HepG2 (cell line): ENCODE data around the gene TROAP. TPM values are rescaled to one million over a fixed set of nuclear protein-coding genes. Genes with fewer than 3 reads are reported as not detected.
A peak's percentile ranks its signal among the peaks of the same experiment; 100 is the strongest.

Experiments used
- CSRNP1 ChIP-seq: sonication (generic); formaldehyde crosslinking; IDR thresholded peaks from 2 replicates; pipeline ENCODE4 v1.8.1; 2023; ENCODE audit warnings: mild to moderate bottlenecking, missing genetic modification reagents
- ESRRA ChIP-seq: sonication (generic); formaldehyde crosslinking; IDR thresholded peaks from 2 replicates; pipeline ENCODE4 v1.5.1; 2020; ENCODE audit warnings: mild to moderate bottlenecking, low read depth, missing genetic modification reagents
- RXRA ChIP-seq: sonication (generic); formaldehyde crosslinking; IDR thresholded peaks from 2 replicates; pipeline ENCODE4 v1.5.1; 2020; ENCODE audit warnings: missing genetic modification reagents
- SMAD1 ChIP-seq: sonication (generic); formaldehyde crosslinking; IDR thresholded peaks from 2 replicates; pipeline ENCODE4 v1.4.0; 2020; ENCODE audit warnings: missing genetic modification reagents, low read depth, mild to moderate bottlenecking, borderline replicate concordance
- SNAPC4 ChIP-seq: sonication (generic); formaldehyde crosslinking; IDR thresholded peaks from 2 replicates; pipeline ENCODE4 v1.4.0; 2020; ENCODE audit warnings: mild to moderate bottlenecking, missing genetic modification reagents
- ZBTB43 ChIP-seq: sonication (generic); formaldehyde crosslinking; conservative IDR thresholded peaks from 2 replicates; pipeline ENCODE4 v1.4.0; 2020; ENCODE audit warnings: missing genetic modification reagents
- ZNF281 ChIP-seq: sonication (generic); formaldehyde crosslinking; IDR thresholded peaks from 2 replicates; pipeline ENCODE4 v1.4.0; 2020; ENCODE audit warnings: missing genetic modification reagents, borderline replicate concordance
- ZNF317 ChIP-seq: sonication (generic); formaldehyde crosslinking; IDR thresholded peaks from 2 replicates; pipeline ENCODE4 v1.5.0; 2020; ENCODE audit warnings: mild to moderate bottlenecking, missing genetic modification reagents
- ZNF335 ChIP-seq: sonication (generic); formaldehyde crosslinking; IDR thresholded peaks from 2 replicates; pipeline ENCODE4 v1.4.0; 2020; ENCODE audit warnings: missing genetic modification reagents
- ZNF34 ChIP-seq: sonication (generic); formaldehyde crosslinking; IDR thresholded peaks from 2 replicates; pipeline ENCODE4 v1.4.0; 2020; ENCODE audit warnings: mild to moderate bottlenecking, missing genetic modification reagents, borderline replicate concordance
- ZNF430 ChIP-seq: sonication (generic); formaldehyde crosslinking; IDR thresholded peaks from 2 replicates; pipeline ENCODE4 v1.9.0; 2021; ENCODE audit warnings: mild to moderate bottlenecking, missing genetic modification reagents
- ZNF546 ChIP-seq: sonication (generic); formaldehyde crosslinking; conservative IDR thresholded peaks from 2 replicates; pipeline ENCODE4 v1.8.1; 2023; ENCODE audit warnings: mild to moderate bottlenecking, missing genetic modification reagents
- ZNF567 ChIP-seq: sonication (generic); formaldehyde crosslinking; IDR thresholded peaks from 2 replicates; pipeline ENCODE4 v1.8.1; 2023; ENCODE audit warnings: mild to moderate bottlenecking, missing genetic modification reagents, borderline replicate concordance
- ZNF598 ChIP-seq: sonication (generic); formaldehyde crosslinking; IDR thresholded peaks from 2 replicates; pipeline ENCODE4 v1.5.1; 2020; ENCODE audit warnings: mild to moderate bottlenecking, missing genetic modification reagents, borderline replicate concordance
- ZNF839 ChIP-seq: sonication (generic); formaldehyde crosslinking; IDR thresholded peaks from 2 replicates; pipeline ENCODE4 v1.4.0; 2020; ENCODE audit warnings: missing genetic modification reagents, mild to moderate bottlenecking, borderline replicate concordance
- ZNF891 ChIP-seq: sonication (generic); formaldehyde crosslinking; IDR thresholded peaks from 2 replicates; pipeline ENCODE4 v1.5.0; 2020; ENCODE audit warnings: mild to moderate bottlenecking, missing genetic modification reagents
- ZZZ3 ChIP-seq: sonication (generic); formaldehyde crosslinking; IDR thresholded peaks from 2 replicates; pipeline ENCODE4 v1.4.0; 2020; ENCODE audit warnings: missing genetic modification reagents, mild to moderate bottlenecking, borderline replicate concordance
- polyA plus RNA-seq, 8 experiments: library from polyadenylated mRNA; depleted of rRNA in 3 of 8; stranded (reverse) in 7 of 8; unstranded in 1 of 8; fragments of >200 nt; fragmentation: Illumina TruSeq in 4 of 8; extraction: Trizol in 4 of 8; gene quantifications; 2 replicates each; pipeline versions ENCODE4 v1.2.1 to v1.2.3, GENCODE V29; 2011 to 2016; ENCODE audit warnings: low read depth in 4 of 8, missing spikeins in 1 of 8, mixed read lengths in 1 of 8; ENCODE audit not compliant: insufficient read depth in 1 of 8
- total RNA-seq, 5 experiments: library from RNA; depleted of rRNA; stranded (reverse); fragments of >200 nt; fragmentation: Illumina TruSeq; extraction: Trizol; gene quantifications; 2 replicates each; pipeline ENCODE4 v1.2.3, GENCODE V29; 2016; ENCODE audit warnings: low read depth in 1 of 5

The TROAP gene
- total and polyA plus RNA-seq, 2 of the 13 experiments (the other 11 are each of a cell fraction or from before 2014, with no cell fraction given): 22.5 to 30.9 TPM

GRCh38 chr12:49366096-49366651, 43.1 kb downstream of the TROAP start (continued):
- TF ChIP-seq ZNF281 (CRISPR knock-in tag) (no peak), SNAPC4 (CRISPR knock-in tag) (no peak), ZZZ3 (CRISPR knock-in tag) (no peak), ZNF839 (CRISPR knock-in tag) (no peak), ZNF430 (CRISPR knock-in tag) (peak; percentile 55; the same call in 1 of the 2 replicates), ZNF34 (CRISPR knock-in tag) (no peak), ZNF891 (CRISPR knock-in tag) (no peak), RXRA (CRISPR knock-in tag) (peak; percentile 14; the same call in 1 of the 2 replicates), ZNF546 (CRISPR knock-in tag) (0 out of 2 replicates have a peak, but pooled peaks have one; percentile 20), ESRRA (no peak), SMAD1 (CRISPR knock-in tag) (no peak), ZBTB43 (CRISPR knock-in tag) (no peak), ZNF567 (no peak), ZNF335 (CRISPR knock-in tag) (no peak), ZNF598 (no peak), ZNF317 (CRISPR knock-in tag) (no peak), CSRNP1 (CRISPR knock-in tag) (0 out of 2 replicates have a peak, but pooled peaks have one; percentile 11)
